RWPE2 (cell line): ENCODE data around the gene XIRP1.
A peak's percentile ranks its signal among the peaks of the same experiment; 100 is the strongest.

ENCODE experiments used
- ATAC-seq: fragments of 200-7000 bp; cut with Tn5 transposase; 3 replicates; pipeline ENCODE4 v1.9.1; 2021; ENCODE audit warnings: low read depth
- DNase-seq: peaks from one replicate; pipeline ENCODE4 v3.0.0-alpha.2; 2020; ENCODE audit warnings: low spot score
- H3K27ac ChIP-seq: fragments of 450-650 bp; 2 replicates; pipeline ENCODE4 v1.5.1; 2017; ENCODE audit warnings: mild to moderate bottlenecking; ENCODE audit not compliant: poor library complexity, severe bottlenecking
- H3K27me3 ChIP-seq: fragments of 250-450 bp; sonication (Bioruptor Pico); 2 replicates; pipeline ENCODE4 v1.5.1; 2021; ENCODE audit warnings: mild to moderate bottlenecking, moderate library complexity; ENCODE audit not compliant: insufficient read depth, poor library complexity, severe bottlenecking
- H3K36me3 ChIP-seq: fragments of 250-450 bp; sonication (Bioruptor Pico); 2 replicates; pipeline ENCODE4 v1.5.1; 2020; ENCODE audit warnings: low read depth, mild to moderate bottlenecking, moderate library complexity
- H3K4me1 ChIP-seq: fragments of 250-450 bp; sonication (Bioruptor Pico); 2 replicates; pipeline ENCODE4 v1.5.1; 2021; ENCODE audit warnings: mild to moderate bottlenecking, moderate library complexity; ENCODE audit not compliant: insufficient read depth, poor library complexity, severe bottlenecking
- H3K4me3 ChIP-seq: fragments of 250-450 bp; sonication (Bioruptor Pico); 2 replicates; pipeline ENCODE4 v1.5.1; 2021; ENCODE audit warnings: mild to moderate bottlenecking, moderate library complexity; ENCODE audit not compliant: severe bottlenecking
- H3K9me3 ChIP-seq: fragments of 250-450 bp; sonication (Bioruptor Pico); 2 replicates; pipeline ENCODE4 v1.5.1; 2021; ENCODE audit warnings: mild to moderate bottlenecking, moderate library complexity; ENCODE audit not compliant: severe bottlenecking
- CTCF ChIP-seq: fragments of 450-650 bp; IDR thresholded peaks from one replicate; pipeline ENCODE4 v1.5.1; 2017; ENCODE audit warnings: mild to moderate bottlenecking, moderate library complexity; ENCODE audit not compliant: poor library complexity, severe bottlenecking

The XIRP1 gene

GRCh38 chr3:39141171-39141995 lies 51.0 kb downstream of the XIRP1 start:
- peaks cover 35% of the 10 kb centered on the region for H3K4me1 ChIP-seq
- TF ChIP-seq CTCF: no peak

GRCh38 chr3:39140341-39140971 lies 51.9 kb downstream of the XIRP1 start:
- no peak for DNase-seq
- TF ChIP-seq CTCF: no peak
- H3K27me3 ChIP-seq: no peaks in the 10 kb centered on the region
- peaks cover 35% of the 10 kb centered on the region for H3K36me3 ChIP-seq
- ATAC-seq: peak; percentile 19
- H3K9me3 ChIP-seq: no peaks in the 10 kb centered on the region
- H3K27ac ChIP-seq: peak overlapping the region; percentile 93
- peaks cover 28% of the 10 kb centered on the region for H3K4me1 ChIP-seq
- H3K4me3 ChIP-seq: no peak overlapping the region

More at GRCh38 chr3:39141171-39141995, 51.0 kb downstream of the XIRP1 start:
- DNase-seq (peak; percentile 93), ATAC-seq (peak; percentile 86)
- Histone ChIP-seq H3K4me3 (no peak overlapping the region), H3K27me3 (no peaks in the 10 kb centered on the region), H3K9me3 (no peaks in the 10 kb centered on the region), H3K27ac (peak overlapping the region; percentile 93), H3K36me3 (peaks cover 45% of the 10 kb centered on the region)

- DNase-seq (no peak), ATAC-seq (no peak)
- Histone ChIP-seq H3K4me1 (peaks cover 28% of the 10 kb centered on the region), H3K36me3 (peaks cover 28% of the 10 kb centered on the region), H3K9me3 (no peaks in the 10 kb centered on the region), H3K27ac (peak overlapping the region; percentile 93), H3K27me3 (no peaks in the 10 kb centered on the region), H3K4me3 (no peak overlapping the region)
- TF ChIP-seq CTCF: no peak
Observed at GRCh38 chr3:39139442-39139841, 53.0 kb downstream of the XIRP1 start.

DNA sequence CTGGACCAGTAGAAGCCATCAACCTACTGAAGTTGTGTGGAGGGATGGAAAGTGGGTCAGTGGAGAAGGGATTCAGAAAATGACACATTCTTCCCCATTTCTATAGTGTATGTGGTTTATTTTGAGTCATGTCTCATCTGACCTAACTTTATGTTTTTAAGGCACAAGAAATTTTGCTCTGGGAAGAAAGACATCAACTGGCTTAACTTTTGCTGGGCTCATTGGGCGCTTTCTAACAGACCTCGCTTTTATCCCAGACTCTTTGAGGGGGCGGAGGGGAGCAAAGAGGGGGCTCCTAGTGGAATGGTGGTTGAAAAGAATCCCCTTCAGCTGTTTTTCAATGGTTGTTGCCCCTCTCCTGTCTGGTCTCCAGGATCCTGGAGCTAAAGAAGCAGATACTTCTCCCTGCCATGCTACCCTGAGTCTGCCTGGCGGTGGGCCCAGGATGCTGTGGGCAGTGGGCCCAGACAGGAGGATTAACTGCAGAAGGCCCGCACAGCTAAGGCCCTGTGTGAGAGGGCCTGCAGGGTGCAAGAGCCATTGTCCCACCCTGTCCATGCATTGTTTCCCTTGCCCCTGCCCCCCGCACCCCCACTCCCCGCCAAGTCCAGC lies 53.5 kb downstream of the XIRP1 start:
- Histone ChIP-seq H3K27ac (peak overlapping the region; percentile 93), H3K36me3 (peaks cover 22% of the 10 kb centered on the region), H3K27me3 (no peaks in the 10 kb centered on the region), H3K4me1 (peaks cover 28% of the 10 kb centered on the region), H3K9me3 (no peaks in the 10 kb centered on the region), H3K4me3 (no peak overlapping the region)
- no peak for TF ChIP-seq CTCF
- ATAC-seq (no peak), DNase-seq (no peak)
